ENCODE results near the gene FBN2.
"Not testable (repeated sequence)": the region's sequence is repeated elsewhere in the genome, so short reads cannot be mapped to it uniquely, and the experiment has no call there.

FBN2 gene

GRCh38 chr5:128475693-128476092 is 62.4 kb downstream of the FBN2 start:
- DNase-seq, result no peak

GRCh38 chr5:128472919-128473318 is 65.1 kb downstream of the FBN2 start:
- DNase-seq, result no peak

GRCh38 chr5:128472036-128472435 is 66.0 kb downstream of the FBN2 start:
- no peak for DNase-seq

GRCh38 chr5:128470663-128471062 is 67.4 kb downstream of the FBN2 start:
- DNase-seq, result no peak

- DNase-seq, result no peak
Measured at GRCh38 chr5:128469912-128470311, 68.1 kb downstream of the FBN2 start.

- DNase-seq, result no peak
Measured at GRCh38 chr5:128466980-128467379, 71.1 kb downstream of the FBN2 start.

- DNase-seq, result no peak
Measured at GRCh38 chr5:128466554-128466953, 71.5 kb downstream of the FBN2 start.

GRCh38 chr5:128464596-128464995 is 73.4 kb downstream of the FBN2 start:
- no peak for DNase-seq

- DNase-seq, result no peak
Measured at GRCh38 chr5:128462330-128462729, 75.7 kb downstream of the FBN2 start.

- DNase-seq, result not testable (repeated sequence)
Measured at GRCh38 chr5:128457147-128457915, 80.7 kb downstream of the FBN2 start.

GRCh38 chr5:128455841-128456361 is 82.1 kb downstream of the FBN2 start:
- DNase-seq, result no peak

- no peak for DNase-seq
Measured at GRCh38 chr5:128453121-128453520, 84.9 kb downstream of the FBN2 start.

GRCh38 chr5:128447224-128447623 is 90.8 kb downstream of the FBN2 start:
- not testable (repeated sequence) for DNase-seq

GRCh38 chr5:128441941-128442350 is 96.1 kb downstream of the FBN2 start:
- no peak for DNase-seq

- no peak for DNase-seq
Measured at GRCh38 chr5:128441165-128441564, 96.9 kb downstream of the FBN2 start.

GRCh38 chr5:128436749-128437188 is 101.3 kb downstream of the FBN2 start:
- no peak for DNase-seq

GRCh38 chr5:128435861-128436260 is 102.2 kb downstream of the FBN2 start:
- DNase-seq, result no peak

- no peak for DNase-seq
Measured at GRCh38 chr5:128434993-128435392, 103.1 kb downstream of the FBN2 start.

- DNase-seq, result no peak
Measured at GRCh38 chr5:128432913-128433440, 105.1 kb downstream of the FBN2 start.

- DNase-seq, result no peak
Measured at GRCh38 chr5:128427921-128428320, 110.1 kb downstream of the FBN2 start.

GRCh38 chr5:128426090-128426534 is 111.9 kb downstream of the FBN2 start:
- DNase-seq, result no peak

- no peak for DNase-seq
Measured at GRCh38 chr5:128424646-128425045, 113.4 kb downstream of the FBN2 start.

GRCh38 chr5:128422612-128423011 is 115.4 kb downstream of the FBN2 start:
- DNase-seq, result no peak

GRCh38 chr5:128414469-128414868 is 123.6 kb downstream of the FBN2 start:
- no peak for DNase-seq
